ENCODE measurements around the gene SGMS2.
"Not testable (repeated sequence)": the region's sequence is repeated elsewhere in the genome, so short reads cannot be mapped to it uniquely, and the experiment has no call there.

Gene SGMS2

GRCh38 chr4:107901213-107901934 is 76.6 kb downstream of the SGMS2 start:
- Histone ChIP-seq H3K36me3 (ENCODE audit: control insufficient read depth in 5 of 5, insufficient read depth in 5 of 5, low read length in 5 of 5) (peaks cover 0 to 6% (median 0%) of the 10 kb centered on the region in 5 donors), H3K4me1 (ENCODE audit: control insufficient read depth in 5 of 5, insufficient read depth in 5 of 5, low read length in 5 of 5) (no peaks in the 10 kb centered on the region), H3K9ac (ENCODE audit: low read length in 5 of 5) (no peak overlapping the region), H3K4me3 (ENCODE audit: low read depth in 1 of 5, low read length in 5 of 5) (no peak overlapping the region), H3K27me3 (ENCODE audit: control insufficient read depth in 5 of 5, insufficient read depth in 4 of 5, low read length in 5 of 5) (no peaks in the 10 kb centered on the region), H3K9me3 (ENCODE audit: control insufficient read depth in 5 of 5, low read length in 5 of 5) (no peaks in the 10 kb centered on the region), H3K27ac (ENCODE audit: low read depth, low read length) (no peak overlapping the region)

- no peaks in the 10 kb centered on the region for H3K27me3 ChIP-seq (ENCODE audit: control insufficient read depth in 5 of 5, insufficient read depth in 4 of 5, low read length in 5 of 5)
- H3K27ac ChIP-seq (ENCODE audit: low read depth, low read length): no peak overlapping the region
- H3K9ac ChIP-seq (ENCODE audit: low read length in 5 of 5): no peak overlapping the region
- no peak overlapping the region for H3K4me3 ChIP-seq (ENCODE audit: low read depth in 1 of 5, low read length in 5 of 5)
- H3K36me3 ChIP-seq (ENCODE audit: control insufficient read depth in 5 of 5, insufficient read depth in 5 of 5, low read length in 5 of 5): peaks cover 0 to 6% (median 0%) of the 10 kb centered on the region in 5 donors
- no peaks in the 10 kb centered on the region for H3K9me3 ChIP-seq (ENCODE audit: control insufficient read depth in 5 of 5, low read length in 5 of 5)
- H3K4me1 ChIP-seq (ENCODE audit: control insufficient read depth in 5 of 5, insufficient read depth in 5 of 5, low read length in 5 of 5): no peaks in the 10 kb centered on the region
These were observed 78.0 kb downstream of the SGMS2 start for GRCh38 chr4:107902715-107903114.

- not testable (repeated sequence) for H3K4me3 ChIP-seq (ENCODE audit: low read depth in 1 of 5, low read length in 5 of 5); H3K4me1 ChIP-seq (ENCODE audit: control insufficient read depth in 5 of 5, insufficient read depth in 5 of 5, low read length in 5 of 5); H3K27me3 ChIP-seq (ENCODE audit: control insufficient read depth in 5 of 5, insufficient read depth in 4 of 5, low read length in 5 of 5); H3K9ac ChIP-seq (ENCODE audit: low read length in 5 of 5); H3K9me3 ChIP-seq (ENCODE audit: control insufficient read depth in 5 of 5, low read length in 5 of 5); H3K36me3 ChIP-seq (ENCODE audit: control insufficient read depth in 5 of 5, insufficient read depth in 5 of 5, low read length in 5 of 5); H3K27ac ChIP-seq (ENCODE audit: low read depth, low read length)
These were observed 80.3 kb downstream of the SGMS2 start for GRCh38 chr4:107905082-107905481.

GRCh38 chr4:107906458-107907100 is 81.8 kb downstream of the SGMS2 start:
- Histone ChIP-seq H3K9me3 (ENCODE audit: control insufficient read depth in 5 of 5, low read length in 5 of 5) (no peaks in the 10 kb centered on the region), H3K27ac (ENCODE audit: low read depth, low read length) (no peak overlapping the region), H3K9ac (ENCODE audit: low read length in 5 of 5) (no peak overlapping the region), H3K36me3 (ENCODE audit: control insufficient read depth in 5 of 5, insufficient read depth in 5 of 5, low read length in 5 of 5) (peaks cover 0 to 6% (median 2%) of the 10 kb centered on the region in 5 donors), H3K4me1 (ENCODE audit: control insufficient read depth in 5 of 5, insufficient read depth in 5 of 5, low read length in 5 of 5) (no peaks in the 10 kb centered on the region), H3K4me3 (ENCODE audit: low read depth in 1 of 5, low read length in 5 of 5) (no peak overlapping the region), H3K27me3 (ENCODE audit: control insufficient read depth in 5 of 5, insufficient read depth in 4 of 5, low read length in 5 of 5) (no peaks in the 10 kb centered on the region)

- H3K4me3 ChIP-seq (ENCODE audit: low read depth in 1 of 5, low read length in 5 of 5): no peak overlapping the region
- H3K9ac ChIP-seq (ENCODE audit: low read length in 5 of 5): no peak overlapping the region
- H3K27me3 ChIP-seq (ENCODE audit: control insufficient read depth in 5 of 5, insufficient read depth in 4 of 5, low read length in 5 of 5): no peaks in the 10 kb centered on the region
- no peak overlapping the region for H3K27ac ChIP-seq (ENCODE audit: low read depth, low read length)
- H3K4me1 ChIP-seq (ENCODE audit: control insufficient read depth in 5 of 5, insufficient read depth in 5 of 5, low read length in 5 of 5): peaks cover 0 to 4% (median 0%) of the 10 kb centered on the region in 5 donors
- H3K36me3 ChIP-seq (ENCODE audit: control insufficient read depth in 5 of 5, insufficient read depth in 5 of 5, low read length in 5 of 5): peaks cover 0 to 6% (median 0%) of the 10 kb centered on the region in 5 donors
- H3K9me3 ChIP-seq (ENCODE audit: control insufficient read depth in 5 of 5, low read length in 5 of 5): no peaks in the 10 kb centered on the region
These were observed 83.6 kb downstream of the SGMS2 start for GRCh38 chr4:107908377-107908776.

DNA sequence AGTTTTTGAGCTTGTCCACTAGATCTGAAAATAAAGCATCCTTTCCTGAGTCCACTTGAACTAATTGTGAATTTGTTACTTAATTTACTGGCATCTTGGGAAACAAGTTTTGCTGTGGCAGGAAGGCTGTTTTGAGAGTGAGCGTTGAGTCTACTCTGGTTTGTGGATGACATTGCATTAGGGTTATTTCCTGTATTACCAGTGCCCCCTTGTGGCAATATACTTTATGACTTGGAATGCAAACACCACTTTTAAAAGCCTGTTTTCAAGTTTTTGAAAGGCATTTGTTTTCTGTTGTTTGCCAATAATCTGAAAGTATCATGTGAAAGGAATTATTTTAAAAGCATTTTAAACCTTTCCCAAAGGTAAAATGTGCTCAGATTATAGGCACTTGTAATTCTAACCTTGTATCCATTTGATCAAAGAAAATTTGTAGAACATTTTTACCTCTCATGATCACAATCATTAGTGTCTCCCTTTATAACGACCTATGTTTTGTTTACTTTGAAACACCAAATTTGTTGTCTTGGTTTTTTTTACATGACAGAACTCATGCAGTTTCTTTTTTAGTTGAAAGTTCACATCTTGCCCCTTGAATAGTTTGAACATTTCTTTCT is 88.7 kb downstream of the SGMS2 start:
- no peaks in the 10 kb centered on the region for H3K27me3 ChIP-seq (ENCODE audit: control insufficient read depth in 5 of 5, insufficient read depth in 4 of 5, low read length in 5 of 5)
- no peak overlapping the region for H3K27ac ChIP-seq (ENCODE audit: low read depth, low read length)
- peak overlapping the region in 1 of 5 donors; percentile 19 for H3K9ac ChIP-seq (ENCODE audit: low read length in 5 of 5)

DNA sequence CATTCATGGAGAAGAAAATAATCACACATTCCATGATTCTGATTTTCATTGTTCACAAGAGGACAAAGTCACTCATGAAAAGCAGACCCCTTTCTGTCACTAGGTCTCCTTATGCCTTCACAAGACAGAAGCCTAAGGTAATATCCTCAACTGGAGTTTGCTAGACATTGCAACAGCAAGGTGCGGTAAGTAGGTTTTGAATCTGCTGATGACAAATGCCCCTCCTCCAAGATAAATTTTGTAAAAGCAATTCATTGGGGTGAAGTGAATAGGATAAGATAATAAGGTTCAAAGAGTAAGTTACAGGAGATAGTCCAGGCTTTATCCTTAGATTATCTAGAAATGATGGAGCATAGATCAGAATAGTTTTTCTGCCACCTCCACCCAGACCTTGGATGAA is 90.5 kb downstream of the SGMS2 start:
- Histone ChIP-seq H3K4me3 (ENCODE audit: low read depth in 1 of 5, low read length in 5 of 5) (no peak overlapping the region), H3K36me3 (ENCODE audit: control insufficient read depth in 5 of 5, insufficient read depth in 5 of 5, low read length in 5 of 5) (peaks cover 0 to 6% (median 0%) of the 10 kb centered on the region in 5 donors), H3K9me3 (ENCODE audit: control insufficient read depth in 5 of 5, low read length in 5 of 5) (peaks cover 0 to 11% (median 4%) of the 10 kb centered on the region in 5 donors), H3K9ac (ENCODE audit: low read length in 5 of 5) (no peak overlapping the region), H3K27me3 (ENCODE audit: control insufficient read depth in 5 of 5, insufficient read depth in 4 of 5, low read length in 5 of 5) (no peaks in the 10 kb centered on the region), H3K27ac (ENCODE audit: low read depth, low read length) (no peak overlapping the region), H3K4me1 (ENCODE audit: control insufficient read depth in 5 of 5, insufficient read depth in 5 of 5, low read length in 5 of 5) (peaks cover 0 to 7% (median 0%) of the 10 kb centered on the region in 5 donors)

More for the DNA sequence above, 88.7 kb downstream of the SGMS2 start:
- H3K9me3 ChIP-seq (ENCODE audit: control insufficient read depth in 5 of 5, low read length in 5 of 5): no peaks in the 10 kb centered on the region
- peaks cover 0 to 7% (median 0%) of the 10 kb centered on the region in 5 donors for H3K4me1 ChIP-seq (ENCODE audit: control insufficient read depth in 5 of 5, insufficient read depth in 5 of 5, low read length in 5 of 5)
- H3K4me3 ChIP-seq (ENCODE audit: low read depth in 1 of 5, low read length in 5 of 5): no peak overlapping the region
- peaks cover 0 to 6% (median 2%) of the 10 kb centered on the region in 5 donors for H3K36me3 ChIP-seq (ENCODE audit: control insufficient read depth in 5 of 5, insufficient read depth in 5 of 5, low read length in 5 of 5)

DNA sequence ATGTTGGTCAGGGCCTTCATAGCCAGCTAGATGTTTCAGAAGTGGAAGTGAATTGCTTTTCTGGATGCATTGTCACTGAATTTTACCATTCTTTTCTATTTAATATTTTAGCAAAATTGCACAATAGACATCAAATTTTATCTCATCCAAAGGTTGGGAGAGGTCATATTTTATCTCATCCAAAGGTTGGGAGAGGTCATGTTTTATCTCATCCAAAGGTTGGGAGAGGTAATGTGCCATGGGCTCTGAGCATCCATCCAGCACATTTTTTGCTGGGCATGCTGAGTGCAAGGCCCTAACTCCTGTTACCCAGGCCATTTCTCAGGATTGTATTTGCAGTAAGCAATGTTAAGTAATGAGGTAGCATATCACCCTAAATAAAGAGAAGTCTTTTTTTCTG is 91.9 kb downstream of the SGMS2 start:
- H3K9ac ChIP-seq (ENCODE audit: low read length in 5 of 5): no peak overlapping the region
- H3K4me3 ChIP-seq (ENCODE audit: low read depth in 1 of 5, low read length in 5 of 5): no peak overlapping the region
- peaks cover 0 to 5% (median 0%) of the 10 kb centered on the region in 5 donors for H3K36me3 ChIP-seq (ENCODE audit: control insufficient read depth in 5 of 5, insufficient read depth in 5 of 5, low read length in 5 of 5)
- H3K9me3 ChIP-seq (ENCODE audit: control insufficient read depth in 5 of 5, low read length in 5 of 5): peaks cover 0 to 11% (median 4%) of the 10 kb centered on the region in 5 donors
- H3K4me1 ChIP-seq (ENCODE audit: control insufficient read depth in 5 of 5, insufficient read depth in 5 of 5, low read length in 5 of 5): peaks cover 0 to 7% (median 0%) of the 10 kb centered on the region in 5 donors
- no peaks in the 10 kb centered on the region for H3K27me3 ChIP-seq (ENCODE audit: control insufficient read depth in 5 of 5, insufficient read depth in 4 of 5, low read length in 5 of 5)
- H3K27ac ChIP-seq (ENCODE audit: low read depth, low read length): no peak overlapping the region

DNA sequence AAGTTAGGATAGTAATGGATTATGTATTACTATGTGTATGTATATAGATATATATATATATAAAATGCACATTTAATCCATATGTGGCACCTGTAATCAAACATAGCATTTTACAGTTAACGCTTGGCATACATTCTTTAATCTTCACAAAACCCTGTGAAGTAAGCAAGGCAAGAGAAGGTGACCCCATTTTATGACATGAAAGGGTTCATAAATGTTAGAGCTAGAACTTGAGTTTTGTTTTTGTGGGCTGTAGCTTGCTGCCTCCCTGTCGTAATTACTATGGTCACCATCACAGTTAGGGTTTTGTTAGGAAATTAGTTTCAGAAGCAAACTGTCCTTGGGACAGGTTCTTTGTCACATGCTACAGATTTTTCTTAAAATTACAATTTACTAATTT is 92.8 kb downstream of the SGMS2 start:
- H3K36me3 ChIP-seq (ENCODE audit: control insufficient read depth in 5 of 5, insufficient read depth in 5 of 5, low read length in 5 of 5): peaks cover 0 to 5% (median 0%) of the 10 kb centered on the region in 5 donors
- H3K4me1 ChIP-seq (ENCODE audit: control insufficient read depth in 5 of 5, insufficient read depth in 5 of 5, low read length in 5 of 5): peaks cover 0 to 7% (median 0%) of the 10 kb centered on the region in 5 donors
- no peak overlapping the region for H3K27ac ChIP-seq (ENCODE audit: low read depth, low read length)
- no peak overlapping the region for H3K4me3 ChIP-seq (ENCODE audit: low read depth in 1 of 5, low read length in 5 of 5)
- no peak overlapping the region for H3K9ac ChIP-seq (ENCODE audit: low read length in 5 of 5)
- H3K27me3 ChIP-seq (ENCODE audit: control insufficient read depth in 5 of 5, insufficient read depth in 4 of 5, low read length in 5 of 5): no peaks in the 10 kb centered on the region
- H3K9me3 ChIP-seq (ENCODE audit: control insufficient read depth in 5 of 5, low read length in 5 of 5): peaks cover 0 to 11% (median 4%) of the 10 kb centered on the region in 5 donors

Data from subcutaneous abdominal adipose tissue (tissue), 5 donors.